DOHH2 (cell line): Measurements from ENCODE around the gene ZMYM2.

Experiments used
- H3F3A ChIP-seq: fragments of 200-600 bp; sonication (generic), shearing (Covaris generic); 2 replicates; pipeline ENCODE4 v1.6.0; 2016; ENCODE audit warnings: antibody characterized with exemption, mild to moderate bottlenecking; ENCODE audit not compliant: control insufficient read depth, insufficient read depth
- H3K27ac ChIP-seq: fragments of 200-600 bp; sonication (generic); 2 replicates; pipeline ENCODE4 v1.5.1; 2014; ENCODE audit warnings: low read depth, mild to moderate bottlenecking, low read length, moderate library complexity
- H3K27me3 ChIP-seq: fragments of 200-600 bp; sonication (generic); 2 replicates; pipeline ENCODE4 v1.6.1; 2014; ENCODE audit warnings: mild to moderate bottlenecking, low read length, mixed read lengths; ENCODE audit not compliant: control insufficient read depth
- H3K36me3 ChIP-seq: fragments of 200-600 bp; sonication (generic); 2 replicates; pipeline ENCODE4 v1.6.1; 2014; ENCODE audit warnings: mild to moderate bottlenecking, low read length, moderate library complexity, mixed read lengths; ENCODE audit not compliant: control insufficient read depth
- H3K4me1 ChIP-seq: fragments of 200-600 bp; sonication (generic); 2 replicates; pipeline ENCODE4 v1.6.1; 2014; ENCODE audit warnings: mild to moderate bottlenecking, low read length, mixed read lengths; ENCODE audit not compliant: control insufficient read depth
- H3K4me2 ChIP-seq: fragments of 200-600 bp; sonication (generic); 2 replicates; pipeline ENCODE4 v1.6.0; 2014; ENCODE audit warnings: mild to moderate bottlenecking, low read length, moderate library complexity
- H3K4me3 ChIP-seq: fragments of 200-600 bp; sonication (generic); 2 replicates; pipeline ENCODE4 v1.5.1; 2014; ENCODE audit warnings: mild to moderate bottlenecking, low read length, mixed read lengths
- H3K79me2 ChIP-seq: fragments of 200-600 bp; sonication (generic); 2 replicates; pipeline ENCODE4 v1.6.1; 2014; ENCODE audit warnings: mild to moderate bottlenecking, low read length, mixed read lengths; ENCODE audit not compliant: control insufficient read depth
- H3K9me2 ChIP-seq: fragments of 200-600 bp; sonication (generic); replicated peaks from 2 replicates; pipeline ENCODE4 v1.6.1; 2014; ENCODE audit warnings: mild to moderate bottlenecking, low read length, mixed read lengths; ENCODE audit not compliant: control insufficient read depth
- H3K9me3 ChIP-seq: fragments of 200-600 bp; sonication (generic); 2 replicates; pipeline ENCODE4 v1.6.1; 2014; ENCODE audit warnings: antibody characterized with exemption, low read length, mixed read lengths; ENCODE audit not compliant: control insufficient read depth, insufficient read depth
- H4K20me1 ChIP-seq: fragments of 200-600 bp; sonication (generic); 2 replicates; pipeline ENCODE4 v1.6.0; 2014; ENCODE audit warnings: low read depth, mild to moderate bottlenecking, antibody characterized with exemption, low read length, moderate library complexity; ENCODE audit not compliant: control insufficient read depth, insufficient read depth
- CTCF ChIP-seq: fragments of 200-600 bp; sonication (generic); IDR thresholded peaks from one replicate; pipeline ENCODE4 v1.5.1; 2014; ENCODE audit warnings: antibody characterized with exemption, mild to moderate bottlenecking, low read depth, low read length; ENCODE audit not compliant: poor library complexity, severe bottlenecking
- EZH2phosphoT487 ChIP-seq: fragments of 200-600 bp; sonication (generic); IDR thresholded peaks from 2 replicates; pipeline ENCODE4 v1.6.1; 2017; ENCODE audit warnings: borderline replicate concordance, mild to moderate bottlenecking, antibody characterized with exemption, low read length, moderate library complexity, mixed read lengths

Gene ZMYM2

GRCh38 chr13:20044086-20044485 is 85.6 kb downstream of the ZMYM2 start:
- Histone ChIP-seq H3K4me1 (no peaks in the 10 kb centered on the region), H3K9me2 (no peaks in the 10 kb centered on the region), H3K4me3 (no peak overlapping the region), H3K79me2 (no peaks in the 10 kb centered on the region), H3K27me3 (no peaks in the 10 kb centered on the region), H4K20me1 (no peaks in the 10 kb centered on the region), H3K4me2 (no peak overlapping the region), H3K27ac (no peak overlapping the region), H3K9me3 (no peaks in the 10 kb centered on the region), H3K36me3 (peaks cover 23% of the 10 kb centered on the region), H3F3A (no peaks in the 10 kb centered on the region)
- no peak for TF ChIP-seq EZH2phosphoT487
- no peak for TF ChIP-seq CTCF

- no peak overlapping the region for H3K27ac ChIP-seq
- H3K36me3 ChIP-seq, result peaks cover 15% of the 10 kb centered on the region
- no peak overlapping the region for H3K4me2 ChIP-seq
- H3F3A ChIP-seq, result no peaks in the 10 kb centered on the region
- no peaks in the 10 kb centered on the region for H3K27me3 ChIP-seq
- H4K20me1 ChIP-seq, result no peaks in the 10 kb centered on the region
- H3K9me3 ChIP-seq, result no peaks in the 10 kb centered on the region
- no peaks in the 10 kb centered on the region for H3K79me2 ChIP-seq
- TF ChIP-seq CTCF (no peak), EZH2phosphoT487 (no peak)
- H3K9me2 ChIP-seq, result no peaks in the 10 kb centered on the region
- no peak overlapping the region for H3K4me3 ChIP-seq
- H3K4me1 ChIP-seq, result no peaks in the 10 kb centered on the region
Observed at GRCh38 chr13:20045950-20046548, 87.5 kb downstream of the ZMYM2 start.

- Histone ChIP-seq H3K9me2 (no peaks in the 10 kb centered on the region), H3F3A (no peaks in the 10 kb centered on the region), H3K79me2 (no peaks in the 10 kb centered on the region), H3K9me3 (no peaks in the 10 kb centered on the region), H3K27ac (no peak overlapping the region), H3K36me3 (peaks cover 15% of the 10 kb centered on the region), H3K4me1 (no peaks in the 10 kb centered on the region), H3K4me3 (no peak overlapping the region), H4K20me1 (no peaks in the 10 kb centered on the region), H3K4me2 (no peak overlapping the region), H3K27me3 (no peaks in the 10 kb centered on the region)
- TF ChIP-seq CTCF (no peak), EZH2phosphoT487 (no peak)
Observed at GRCh38 chr13:20049558-20050473, 91.3 kb downstream of the ZMYM2 start.
